Measurements from ENCODE around the gene ENG.

DNA sequence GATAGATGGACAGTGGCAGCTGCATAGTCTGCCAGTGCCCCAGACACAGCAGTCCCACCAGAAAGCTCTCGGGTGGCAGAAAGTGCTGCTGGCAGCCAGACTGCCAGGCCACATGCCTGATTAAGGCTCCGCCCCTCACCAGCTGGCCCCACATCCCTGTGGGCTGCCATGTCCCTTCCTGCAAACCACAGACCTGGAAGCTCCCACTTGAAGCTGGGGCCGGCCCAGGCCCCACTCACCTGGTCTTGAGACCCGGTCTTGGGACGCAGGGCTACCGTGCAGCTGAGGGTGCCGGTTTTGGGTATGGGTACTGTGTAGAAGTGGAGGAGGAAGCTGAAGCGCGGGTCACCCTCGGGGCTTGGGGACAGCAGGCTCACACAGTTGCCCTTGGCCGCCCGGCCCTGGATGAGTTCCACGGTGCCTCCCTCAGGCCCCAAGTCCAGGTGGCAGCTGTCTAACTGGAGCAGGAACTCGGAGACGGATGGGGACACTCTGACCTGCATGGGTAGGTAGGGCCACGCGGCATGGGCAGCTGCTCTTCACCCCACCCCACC, 36.5 kb downstream of the ENG start:
- TF ChIP-seq CTCF (IDR thresholded peaks at IDR 0.05) (no peak), EZH2 (IDR thresholded peaks at IDR 0.05) (no peak)

Data from neural progenitor cell (in vitro differentiated cells).